Esophagus muscularis mucosa (tissue), 4 donors: ENCODE results near the gene PIGU. TPM values are rescaled to one million over a fixed set of nuclear protein-coding genes. Genes with fewer than 3 reads are reported as not detected.
A peak's percentile ranks its signal among the peaks of the same experiment; 100 is the strongest.

Source experiments
- DNase-seq: peaks from one replicate; pipeline ENCODE4 v3.0.0-alpha.2; 2017; ENCODE audit errors: extremely low spot score
- H3K27ac ChIP-seq, 4 donors: fragments of 200-600 bp; sonication (generic); replicated peaks in 1 of 4; 1 replicate in 3 of 4; 2 replicates in 1 of 4; pipeline ENCODE4 v1.5.1; 2016 to 2019; ENCODE audit warnings: mild to moderate bottlenecking in 1 of 4
- H3K27me3 ChIP-seq, 4 donors: fragments of 200-600 bp; sonication (generic); one replicate each; pipeline versions ENCODE4 v1.5.1 to v1.6.0; 2016 to 2019
- H3K36me3 ChIP-seq, 4 donors: fragments of 200-600 bp; sonication (generic); one replicate each; pipeline ENCODE4 v1.5.1; 2016 to 2019
- H3K4me1 ChIP-seq, 4 donors: fragments of 200-600 bp; sonication (generic); one replicate each; pipeline ENCODE4 v1.5.1; 2016 to 2019
- H3K4me3 ChIP-seq, 4 donors: fragments of 200-600 bp; sonication (generic); 1 replicate in 2 of 4; 2 replicates in 2 of 4; pipeline ENCODE4 v1.5.1; 2016 to 2019; ENCODE audit warnings: mild to moderate bottlenecking in 4 of 4, moderate library complexity in 1 of 4
- H3K9me3 ChIP-seq, 4 donors: fragments of 200-600 bp; sonication (generic); 1 replicate in 3 of 4; 2 replicates in 1 of 4; pipeline ENCODE4 v1.5.1; 2016 to 2019
- CTCF ChIP-seq, 3 experiments: fragments of 200-600 bp in 2 of 3; fragments of 450-650 bp in 1 of 3; sonication (generic) in 2 of 3; IDR thresholded peaks; one replicate each; pipeline ENCODE4 v1.5.1; 2017 to 2019; ENCODE audit warnings: antibody characterized with exemption in 3 of 3, mild to moderate bottlenecking in 2 of 3, moderate library complexity in 1 of 3
- EP300 ChIP-seq: sonication (generic); formaldehyde crosslinking; IDR thresholded peaks from one replicate; pipeline ENCODE4 v1.6.1; 2017; ENCODE audit warnings: antibody characterized with exemption
- POLR2A ChIP-seq: fragments of 450-650 bp; IDR thresholded peaks from one replicate; pipeline ENCODE4 v1.6.1; 2017; ENCODE audit warnings: antibody characterized with exemption, moderate library complexity, mild to moderate bottlenecking, low read depth
- POLR2AphosphoS5 ChIP-seq, 2 donors: sonication (generic); formaldehyde crosslinking; IDR thresholded peaks; one replicate each; pipeline ENCODE4 v1.6.1; 2017; ENCODE audit warnings: antibody characterized with exemption in 2 of 2
- WGBS: methylation state at CpG from one replicate; pipeline ENCODE4 v1.1.5; 2018; 5-methylcytosine and 5-hydroxymethylcytosine counted together
- intact Hi-C: fragments of 100-400 bp; cut with DNase I; formaldehyde crosslinking; loops from one replicate; pipeline ENCODE4 v1.15.1; 2023
- total RNA-seq, 4 donors: library from RNA; depleted of rRNA; stranded (reverse); fragments of >200 nt; gene quantifications; one replicate each; pipeline versions ENCODE4 v1.1.0 to v1.2.1, GENCODE V29; 2016

Gene PIGU
- total RNA-seq, 4 donors from 2014 or later: 9.1 to 10.8 (median 9.5) TPM

DNA sequence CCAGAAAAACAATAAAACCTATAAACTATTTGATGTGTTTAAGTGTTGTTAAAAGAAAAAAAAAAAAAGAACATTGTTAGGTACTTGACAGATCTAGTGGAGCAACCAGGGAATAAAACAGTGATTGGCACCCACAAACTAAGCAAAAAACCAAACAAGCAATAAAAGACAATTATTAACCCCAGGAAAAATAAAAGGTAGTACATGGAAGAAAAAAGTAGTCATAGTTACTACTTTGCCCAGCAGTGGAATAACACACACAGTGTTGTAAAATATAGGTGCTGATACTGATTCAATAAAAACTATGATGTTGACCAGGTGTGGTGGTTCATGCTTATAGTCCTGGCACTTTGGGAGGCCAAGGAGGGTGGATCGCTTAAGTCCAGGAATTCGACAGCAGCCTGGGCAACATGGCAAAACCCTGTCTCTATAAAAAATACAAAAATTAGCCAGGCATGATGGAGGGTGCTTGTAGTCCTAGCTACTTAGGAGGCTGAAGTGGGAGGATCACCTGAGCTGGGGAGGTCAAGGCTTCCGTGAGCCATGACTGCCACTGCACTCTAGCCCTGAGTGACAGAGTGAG lies 43.9 kb downstream of the PIGU start:
- no peak overlapping the region for H3K4me3 ChIP-seq
- DNase-seq: no peak
- peaks cover 11 to 16% (median 12%) of the 10 kb centered on the region in 4 donors for H3K4me1 ChIP-seq
- intact Hi-C loops: no loop called here
- no peak overlapping the region for H3K27ac ChIP-seq
- H3K36me3 ChIP-seq: peaks cover 10 to 63% (median 30%) of the 10 kb centered on the region in 4 donors
- TF ChIP-seq POLR2AphosphoS5 (IDR thresholded peaks at IDR 0.05) (no peak), POLR2A (no peak), CTCF (IDR thresholded peaks at IDR 0.05) (no peak), EP300 (no peak)
- no peaks in the 10 kb centered on the region for H3K9me3 ChIP-seq
- H3K27me3 ChIP-seq: no peaks in the 10 kb centered on the region
- WGBS: 97% methylated on average over 3 of the region's 3 CpGs

GRCh38 chr20:34629904-34630303 lies 47.0 kb downstream of the PIGU start:
- no peak for DNase-seq
- peak overlapping the region in 1 of 4 donors; percentile 24 for H3K27ac ChIP-seq
- 100% methylated on average over 1 of the region's 1 CpG for WGBS
- H3K4me1 ChIP-seq: peaks cover 6 to 19% (median 12%) of the 10 kb centered on the region in 4 donors
- no peaks in the 10 kb centered on the region for H3K27me3 ChIP-seq
- no peak overlapping the region for H3K4me3 ChIP-seq
- TF ChIP-seq CTCF (IDR thresholded peaks at IDR 0.05): no peak
- no peak for TF ChIP-seq POLR2AphosphoS5 (IDR thresholded peaks at IDR 0.05)
- TF ChIP-seq EP300: no peak
- peaks cover 10 to 37% (median 19%) of the 10 kb centered on the region in 4 donors for H3K36me3 ChIP-seq
- intact Hi-C loops: no loop called here
- no peaks in the 10 kb centered on the region for H3K9me3 ChIP-seq

- peaks cover 10 to 32% (median 17%) of the 10 kb centered on the region in 4 donors for H3K36me3 ChIP-seq
- TF ChIP-seq EP300: no peak
- H3K27me3 ChIP-seq: no peaks in the 10 kb centered on the region
- no peak overlapping the region for H3K4me3 ChIP-seq
- DNase-seq: no peak
- WGBS: 31% methylated on average over 1 of the region's 1 CpG
- H3K9me3 ChIP-seq: no peaks in the 10 kb centered on the region
- H3K27ac ChIP-seq: peak overlapping the region in 1 of 4 donors; percentile 24
- intact Hi-C loops: no loop called here
- H3K4me1 ChIP-seq: peaks cover 6 to 19% (median 12%) of the 10 kb centered on the region in 4 donors
Observed at GRCh38 chr20:34629342-34629741, 47.5 kb downstream of the PIGU start.

GRCh38 chr20:34628026-34628425 lies 48.9 kb downstream of the PIGU start:
- intact Hi-C loops: no loop called here

GRCh38 chr20:34627458-34627857 lies 49.4 kb downstream of the PIGU start:
- H3K27me3 ChIP-seq: no peaks in the 10 kb centered on the region
- peaks cover 6 to 19% (median 12%) of the 10 kb centered on the region in 4 donors for H3K4me1 ChIP-seq
- H3K36me3 ChIP-seq: peaks cover 0 to 23% (median 1%) of the 10 kb centered on the region in 4 donors
- DNase-seq: no peak
- intact Hi-C loops: no loop called here
- H3K9me3 ChIP-seq: no peaks in the 10 kb centered on the region
- WGBS: 40% methylated on average over 5 of the region's 5 CpGs
- peak overlapping the region in 2 of 4 donors; percentile 40 to 42 for H3K27ac ChIP-seq
- TF ChIP-seq POLR2AphosphoS5 (IDR thresholded peaks at IDR 0.05): no peak
- no peak for TF ChIP-seq EP300
- no peak for TF ChIP-seq POLR2A
- H3K4me3 ChIP-seq: no peak overlapping the region

More at GRCh38 chr20:34628026-34628425, 48.9 kb downstream of the PIGU start:
- Histone ChIP-seq H3K4me1 (peaks cover 6 to 19% (median 12%) of the 10 kb centered on the region in 4 donors), H3K4me3 (no peak overlapping the region), H3K27ac (peak overlapping the region in 2 of 4 donors; percentile 40 to 42), H3K9me3 (no peaks in the 10 kb centered on the region), H3K27me3 (no peaks in the 10 kb centered on the region), H3K36me3 (peaks cover 3 to 21% (median 7%) of the 10 kb centered on the region in 4 donors)
- no peak for DNase-seq
- TF ChIP-seq CTCF (IDR thresholded peaks at IDR 0.05) (no peak), EP300 (no peak), POLR2A (no peak), POLR2AphosphoS5 (IDR thresholded peaks at IDR 0.05) (no peak)
- 73% methylated on average over 2 of the region's 2 CpGs for WGBS
